Right lobe of liver (tissue), 4 donors: ENCODE measurements around the gene P2RY6.

Experiments
- POLR2A ChIP-seq: fragments of 450-650 bp; IDR thresholded peaks from one replicate; pipeline ENCODE4 v1.6.1; 2017; ENCODE audit warnings: antibody characterized with exemption, mild to moderate bottlenecking
- TF ChIP-seq, protein P1 (sequence below), 4 donors: fragments of 200-600 bp in 3 of 4; fragments of 450-650 bp in 1 of 4; IDR thresholded peaks; one replicate each; pipeline versions ENCODE4 v1.5.1 to v1.8.0; 2016 to 2022; ENCODE audit warnings: antibody characterized with exemption in 4 of 4, mild to moderate bottlenecking in 2 of 4
- donor health status: DM: no; HTN: no; CAD: no.
- donor health status: DM: no; HTN: no; CAD: no.
- donor health status: DM: no; HTN: yes; CAD: no.

- TF ChIP-seq, protein P1, sequence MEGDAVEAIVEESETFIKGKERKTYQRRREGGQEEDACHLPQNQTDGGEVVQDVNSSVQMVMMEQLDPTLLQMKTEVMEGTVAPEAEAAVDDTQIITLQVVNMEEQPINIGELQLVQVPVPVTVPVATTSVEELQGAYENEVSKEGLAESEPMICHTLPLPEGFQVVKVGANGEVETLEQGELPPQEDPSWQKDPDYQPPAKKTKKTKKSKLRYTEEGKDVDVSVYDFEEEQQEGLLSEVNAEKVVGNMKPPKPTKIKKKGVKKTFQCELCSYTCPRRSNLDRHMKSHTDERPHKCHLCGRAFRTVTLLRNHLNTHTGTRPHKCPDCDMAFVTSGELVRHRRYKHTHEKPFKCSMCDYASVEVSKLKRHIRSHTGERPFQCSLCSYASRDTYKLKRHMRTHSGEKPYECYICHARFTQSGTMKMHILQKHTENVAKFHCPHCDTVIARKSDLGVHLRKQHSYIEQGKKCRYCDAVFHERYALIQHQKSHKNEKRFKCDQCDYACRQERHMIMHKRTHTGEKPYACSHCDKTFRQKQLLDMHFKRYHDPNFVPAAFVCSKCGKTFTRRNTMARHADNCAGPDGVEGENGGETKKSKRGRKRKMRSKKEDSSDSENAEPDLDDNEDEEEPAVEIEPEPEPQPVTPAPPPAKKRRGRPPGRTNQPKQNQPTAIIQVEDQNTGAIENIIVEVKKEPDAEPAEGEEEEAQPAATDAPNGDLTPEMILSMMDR (IDR thresholded peaks at IDR 0.05) = no peak
- no peak for TF ChIP-seq POLR2A
These were observed 27.6 kb downstream of the P2RY6 start for GRCh38 chr11:73299751-73300150.
